PFSK-1 (cell line): Measurements from ENCODE around the gene INPP5A.

Experiments
- FOXP2 ChIP-seq: optimal IDR thresholded peaks from 2 replicates; pipeline ENCODE3; 2011; ENCODE audit warnings: borderline replicate concordance, control low read depth, inconsistent platforms; ENCODE audit not compliant: insufficient read depth; ENCODE audit errors: extremely low read length, extremely low read depth
- POLR2AphosphoS5 ChIP-seq: IDR thresholded peaks from 2 replicates; pipeline ENCODE4 v1.6.1; 2012; ENCODE audit warnings: low read depth, mild to moderate bottlenecking, control low read depth, low read length, moderate library complexity
- SIN3A ChIP-seq: IDR thresholded peaks from 2 replicates; pipeline ENCODE4 v1.6.1; 2012; ENCODE audit warnings: mild to moderate bottlenecking, low read length, moderate library complexity, borderline replicate concordance; ENCODE audit not compliant: insufficient read depth
- TAF1 ChIP-seq: IDR thresholded peaks from 2 replicates; pipeline ENCODE4 v1.6.1; 2012; ENCODE audit warnings: low read length, control low read depth, borderline replicate concordance; ENCODE audit not compliant: insufficient read depth
- TF ChIP-seq, protein P1 (sequence below), 2 experiments: IDR thresholded peaks; 2 replicates each; pipeline versions ENCODE4 v1.6.1 to v1.8.0; 2011 to 2012; ENCODE audit warnings: low read depth in 2 of 2, low read length in 2 of 2, control low read depth in 1 of 2, inconsistent platforms in 1 of 2, mild to moderate bottlenecking in 1 of 2, moderate library complexity in 1 of 2; ENCODE audit not compliant: insufficient read depth in 1 of 2

The INPP5A gene

DNA sequence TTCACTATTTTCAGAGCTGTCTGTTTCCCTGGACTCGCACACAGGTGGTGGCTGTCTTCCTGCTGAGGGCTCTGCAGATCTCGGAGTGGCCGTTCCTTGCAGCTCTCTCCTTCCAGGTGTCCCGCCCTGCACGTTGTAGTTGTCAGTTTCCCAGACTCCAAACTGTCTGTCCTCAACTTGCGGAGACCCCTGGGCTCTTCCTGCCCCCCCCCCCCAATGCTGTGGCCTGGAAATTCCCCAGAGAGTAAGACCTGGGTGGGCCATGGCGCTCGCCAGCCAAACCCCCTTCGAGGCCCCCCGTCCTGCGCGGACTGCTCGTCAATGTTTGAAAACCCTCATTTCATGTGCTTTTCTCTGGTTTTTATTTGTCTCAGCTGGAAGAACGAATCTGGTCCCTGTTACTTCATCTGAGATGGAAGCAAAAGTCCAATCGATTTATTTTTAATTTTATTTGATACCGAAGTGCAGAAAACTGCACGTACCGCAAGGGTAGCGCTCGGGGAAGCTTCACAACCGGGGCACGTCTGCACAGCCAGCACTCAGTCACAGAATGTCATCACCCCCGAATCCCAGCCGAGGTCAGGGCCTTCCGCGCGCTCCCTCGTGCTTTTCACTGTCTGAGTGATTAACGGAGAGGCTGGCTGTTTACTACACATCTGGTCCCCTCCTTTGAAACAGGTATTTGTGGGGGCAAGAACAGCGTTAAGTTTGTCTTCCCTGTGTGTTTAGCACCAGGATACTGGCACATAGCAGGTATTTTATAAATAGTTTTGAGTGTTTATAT lies 294.8 kb downstream of the INPP5A start:
- TF ChIP-seq POLR2AphosphoS5 (no peak), FOXP2 (no peak), TAF1 (no peak), SIN3A (no peak)
- TF ChIP-seq, protein P1, sequence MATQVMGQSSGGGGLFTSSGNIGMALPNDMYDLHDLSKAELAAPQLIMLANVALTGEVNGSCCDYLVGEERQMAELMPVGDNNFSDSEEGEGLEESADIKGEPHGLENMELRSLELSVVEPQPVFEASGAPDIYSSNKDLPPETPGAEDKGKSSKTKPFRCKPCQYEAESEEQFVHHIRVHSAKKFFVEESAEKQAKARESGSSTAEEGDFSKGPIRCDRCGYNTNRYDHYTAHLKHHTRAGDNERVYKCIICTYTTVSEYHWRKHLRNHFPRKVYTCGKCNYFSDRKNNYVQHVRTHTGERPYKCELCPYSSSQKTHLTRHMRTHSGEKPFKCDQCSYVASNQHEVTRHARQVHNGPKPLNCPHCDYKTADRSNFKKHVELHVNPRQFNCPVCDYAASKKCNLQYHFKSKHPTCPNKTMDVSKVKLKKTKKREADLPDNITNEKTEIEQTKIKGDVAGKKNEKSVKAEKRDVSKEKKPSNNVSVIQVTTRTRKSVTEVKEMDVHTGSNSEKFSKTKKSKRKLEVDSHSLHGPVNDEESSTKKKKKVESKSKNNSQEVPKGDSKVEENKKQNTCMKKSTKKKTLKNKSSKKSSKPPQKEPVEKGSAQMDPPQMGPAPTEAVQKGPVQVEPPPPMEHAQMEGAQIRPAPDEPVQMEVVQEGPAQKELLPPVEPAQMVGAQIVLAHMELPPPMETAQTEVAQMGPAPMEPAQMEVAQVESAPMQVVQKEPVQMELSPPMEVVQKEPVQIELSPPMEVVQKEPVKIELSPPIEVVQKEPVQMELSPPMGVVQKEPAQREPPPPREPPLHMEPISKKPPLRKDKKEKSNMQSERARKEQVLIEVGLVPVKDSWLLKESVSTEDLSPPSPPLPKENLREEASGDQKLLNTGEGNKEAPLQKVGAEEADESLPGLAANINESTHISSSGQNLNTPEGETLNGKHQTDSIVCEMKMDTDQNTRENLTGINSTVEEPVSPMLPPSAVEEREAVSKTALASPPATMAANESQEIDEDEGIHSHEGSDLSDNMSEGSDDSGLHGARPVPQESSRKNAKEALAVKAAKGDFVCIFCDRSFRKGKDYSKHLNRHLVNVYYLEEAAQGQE (IDR thresholded peaks at IDR 0.05; ENCODE audit: insufficient read depth in 1 of 2, low read depth in 2 of 2, low read length in 2 of 2), result no peak
